BLaER1 (cell line): ENCODE results near the gene CRKL.
A peak's percentile ranks its signal among the peaks of the same experiment; 100 is the strongest.
"Not testable (repeated sequence)": the region's sequence is repeated elsewhere in the genome, so short reads cannot be mapped to it uniquely, and the experiment has no call there.

ENCODE experiments used
- H3K27ac ChIP-seq: shearing (Covaris generic); formaldehyde crosslinking; 2 replicates; pipeline ENCODE4 v1.8.1; 2022
- H3K27me3 ChIP-seq: shearing (Covaris generic); formaldehyde crosslinking; 2 replicates; pipeline ENCODE4 v1.8.1; 2022
- H3K36me3 ChIP-seq: shearing (Covaris generic); formaldehyde crosslinking; 2 replicates; pipeline ENCODE4 v1.8.1; 2022
- H3K4me1 ChIP-seq: shearing (Covaris generic); formaldehyde crosslinking; 2 replicates; pipeline ENCODE4 v1.8.1; 2022
- H3K4me2 ChIP-seq: shearing (Covaris generic); formaldehyde crosslinking; 2 replicates; pipeline ENCODE4 v1.8.1; 2022
- H3K4me3 ChIP-seq: shearing (Covaris generic); formaldehyde crosslinking; 2 replicates; pipeline ENCODE4 v1.8.1; 2022
- H3K9ac ChIP-seq: shearing (Covaris generic); formaldehyde crosslinking; 2 replicates; pipeline ENCODE4 v1.8.1; 2022
- H3K9me3 ChIP-seq: shearing (Covaris generic); formaldehyde crosslinking; 2 replicates; pipeline ENCODE4 v1.8.1; 2022
- H4K20me1 ChIP-seq: shearing (Covaris generic); formaldehyde crosslinking; 2 replicates; pipeline ENCODE4 v1.8.1; 2022
- Cebpa-rat ChIP-seq: shearing (Covaris generic); IDR thresholded peaks from 2 replicates; pipeline ENCODE4 v1.8.1; 2022

Gene CRKL

DNA sequence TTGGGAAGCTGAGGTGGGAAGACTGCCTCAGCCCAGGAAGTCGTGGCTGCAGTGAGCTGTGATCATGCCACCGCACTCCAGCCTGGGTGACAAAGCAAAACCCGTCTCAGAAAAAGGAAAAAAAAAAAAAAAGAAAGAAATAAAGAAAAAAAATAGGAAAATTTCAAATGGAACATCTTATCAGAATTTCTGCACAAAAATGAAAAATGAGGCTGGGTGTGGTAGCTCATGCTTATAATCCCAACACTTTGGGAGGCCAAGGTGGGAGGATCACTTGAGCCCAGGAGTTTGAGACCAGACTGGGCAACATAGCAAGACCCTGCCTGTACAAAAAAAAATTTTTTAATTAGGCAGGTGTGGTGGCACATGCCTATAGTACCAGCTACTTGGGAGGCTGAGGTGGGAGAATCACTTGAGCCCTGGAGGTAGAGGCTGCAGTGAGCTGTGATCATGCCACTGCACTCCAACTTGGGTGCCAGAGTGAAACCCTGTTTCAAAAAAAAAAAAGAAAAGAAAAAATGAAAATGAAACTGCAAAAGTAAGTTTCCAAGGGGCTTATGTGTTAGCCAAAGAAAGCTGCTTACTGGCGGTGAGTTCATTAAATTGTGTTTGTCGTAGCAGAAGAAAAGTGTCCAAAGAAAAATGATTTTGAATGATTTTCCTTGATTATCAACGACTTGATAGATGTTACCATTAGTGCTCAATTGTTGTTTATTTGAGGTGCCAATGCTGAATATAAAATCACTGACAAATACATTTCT, 7.5 kb upstream of the CRKL start:
- Histone ChIP-seq H3K27ac (no peak overlapping the region), H3K27me3 (no peaks in the 10 kb centered on the region), H4K20me1 (no peaks in the 10 kb centered on the region), H3K4me2 (no peak overlapping the region), H3K4me3 (no peak overlapping the region), H3K4me1 (no peaks in the 10 kb centered on the region), H3K36me3 (no peaks in the 10 kb centered on the region), H3K9ac (no peak overlapping the region), H3K9me3 (no peaks in the 10 kb centered on the region)
- no peak for TF ChIP-seq Cebpa-rat

DNA sequence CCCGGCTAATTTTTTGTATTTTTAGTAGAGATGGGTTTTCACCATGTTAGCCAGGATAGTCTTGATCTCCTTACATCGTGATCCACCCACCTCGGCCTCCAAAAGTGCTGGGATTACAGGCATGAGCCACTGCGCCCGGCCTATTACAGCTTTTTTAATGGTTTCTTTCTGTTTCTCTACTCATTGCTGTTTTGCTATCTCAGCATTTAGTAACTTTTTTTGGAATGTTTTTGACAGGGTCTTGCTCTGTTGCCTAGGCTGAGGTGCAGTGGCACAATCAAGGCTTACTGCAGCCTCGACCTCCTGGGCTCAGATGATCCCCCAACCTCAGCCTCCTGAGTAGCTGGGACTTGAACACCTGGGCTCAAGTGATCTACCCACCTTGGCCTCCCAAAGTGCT, 4.7 kb upstream of the CRKL start:
- H3K9ac ChIP-seq = no peak overlapping the region
- peaks cover 1% of the 10 kb centered on the region for H4K20me1 ChIP-seq
- no peaks in the 10 kb centered on the region for H3K9me3 ChIP-seq
- H3K36me3 ChIP-seq = no peaks in the 10 kb centered on the region
- H3K4me1 ChIP-seq = no peaks in the 10 kb centered on the region
- no peak overlapping the region for H3K4me3 ChIP-seq
- no peak overlapping the region for H3K4me2 ChIP-seq
- H3K27ac ChIP-seq = no peak overlapping the region
- TF ChIP-seq Cebpa-rat = no peak
- no peaks in the 10 kb centered on the region for H3K27me3 ChIP-seq

DNA sequence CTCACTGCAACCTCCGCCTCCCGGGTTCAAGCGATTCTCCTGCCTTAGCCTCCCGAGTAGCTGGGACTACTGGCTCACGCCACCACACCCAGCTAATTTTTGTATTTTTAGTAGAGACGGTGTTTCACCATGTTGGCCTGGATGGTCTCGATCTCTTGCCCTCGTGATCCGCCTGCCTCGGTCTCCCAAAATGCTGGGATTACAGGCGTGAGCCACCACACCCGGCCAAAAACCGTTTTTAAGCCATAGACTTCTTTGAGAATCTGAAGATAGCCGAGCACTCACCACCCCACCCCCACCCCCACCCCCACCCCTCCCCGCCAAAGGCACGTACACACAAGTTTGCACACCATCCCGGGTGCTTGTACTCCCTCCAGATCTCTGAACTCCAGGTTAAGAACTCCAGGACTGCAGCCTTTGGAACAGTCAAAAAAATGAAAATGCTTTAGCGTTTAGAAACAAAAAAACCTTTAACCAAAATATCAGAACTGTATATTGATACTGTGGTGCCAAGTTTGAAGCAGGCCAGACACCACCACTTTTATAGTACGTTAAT, 1.5 kb downstream of the CRKL start:
- peak overlapping the region; percentile 96 for H3K27ac ChIP-seq
- no peaks in the 10 kb centered on the region for H3K27me3 ChIP-seq
- no peak for TF ChIP-seq Cebpa-rat
- H3K9me3 ChIP-seq = no peaks in the 10 kb centered on the region
- peak overlapping the region; percentile 89 for H3K4me2 ChIP-seq
- H3K9ac ChIP-seq = peak overlapping the region; percentile 97
- peaks cover 40% of the 10 kb centered on the region for H3K4me1 ChIP-seq
- H3K36me3 ChIP-seq = peaks cover 16% of the 10 kb centered on the region
- peak overlapping the region; percentile 95 for H3K4me3 ChIP-seq
- H4K20me1 ChIP-seq = peaks cover 62% of the 10 kb centered on the region

DNA sequence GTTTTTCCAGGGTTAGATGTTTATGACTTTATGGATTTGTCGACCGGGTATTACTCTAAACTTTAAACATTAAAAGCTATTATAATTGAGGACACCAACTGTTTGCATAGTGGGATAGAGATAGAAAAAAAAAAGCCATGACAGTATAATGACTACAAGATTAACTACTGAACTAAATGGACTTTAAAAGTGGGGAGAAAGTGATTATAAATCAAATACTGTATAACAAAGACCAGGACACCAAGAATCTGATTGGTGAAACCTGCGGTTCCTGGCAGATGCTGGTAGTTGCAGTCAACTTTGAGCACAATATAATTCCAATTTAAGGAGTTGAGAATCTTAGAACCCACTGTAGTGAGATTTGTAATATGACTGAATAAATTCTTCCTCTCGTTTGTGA, 2.5 kb downstream of the CRKL start:
- H3K9me3 ChIP-seq = no peaks in the 10 kb centered on the region
- TF ChIP-seq Cebpa-rat = no peak
- H3K4me1 ChIP-seq = peaks cover 50% of the 10 kb centered on the region
- H4K20me1 ChIP-seq = peaks cover 72% of the 10 kb centered on the region
- H3K36me3 ChIP-seq = peaks cover 26% of the 10 kb centered on the region
- H3K27ac ChIP-seq = peak overlapping the region; percentile 47; the same call in 1 of the 2 replicates
- H3K4me2 ChIP-seq = peak overlapping the region; percentile 89
- no peaks in the 10 kb centered on the region for H3K27me3 ChIP-seq
- H3K4me3 ChIP-seq = peak overlapping the region; percentile 95
- H3K9ac ChIP-seq = peak overlapping the region; percentile 97

DNA sequence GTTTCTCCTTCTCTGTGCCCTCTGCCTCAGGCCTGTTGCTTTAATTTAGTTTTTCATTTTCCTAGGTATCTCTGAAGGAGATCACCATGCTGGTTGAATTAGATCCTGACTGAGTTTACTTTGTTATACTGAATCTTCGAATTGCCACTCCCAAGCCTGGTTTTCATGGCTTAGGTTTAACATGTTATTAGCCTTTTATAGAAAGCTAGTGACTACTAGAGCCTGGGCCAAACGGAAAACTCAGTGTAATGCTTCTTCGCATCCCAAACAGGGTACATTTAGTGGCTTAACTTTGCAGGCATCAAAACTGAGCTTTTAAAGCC, 3.6 kb downstream of the CRKL start:
- TF ChIP-seq Cebpa-rat = no peak
- Histone ChIP-seq H3K27ac (no peak overlapping the region), H3K4me1 (peaks cover 52% of the 10 kb centered on the region), H4K20me1 (peaks cover 83% of the 10 kb centered on the region), H3K27me3 (no peaks in the 10 kb centered on the region), H3K9ac (peak overlapping the region; percentile 97), H3K36me3 (peaks cover 37% of the 10 kb centered on the region), H3K9me3 (no peaks in the 10 kb centered on the region), H3K4me2 (peak overlapping the region; percentile 89), H3K4me3 (peak overlapping the region; percentile 95)

DNA sequence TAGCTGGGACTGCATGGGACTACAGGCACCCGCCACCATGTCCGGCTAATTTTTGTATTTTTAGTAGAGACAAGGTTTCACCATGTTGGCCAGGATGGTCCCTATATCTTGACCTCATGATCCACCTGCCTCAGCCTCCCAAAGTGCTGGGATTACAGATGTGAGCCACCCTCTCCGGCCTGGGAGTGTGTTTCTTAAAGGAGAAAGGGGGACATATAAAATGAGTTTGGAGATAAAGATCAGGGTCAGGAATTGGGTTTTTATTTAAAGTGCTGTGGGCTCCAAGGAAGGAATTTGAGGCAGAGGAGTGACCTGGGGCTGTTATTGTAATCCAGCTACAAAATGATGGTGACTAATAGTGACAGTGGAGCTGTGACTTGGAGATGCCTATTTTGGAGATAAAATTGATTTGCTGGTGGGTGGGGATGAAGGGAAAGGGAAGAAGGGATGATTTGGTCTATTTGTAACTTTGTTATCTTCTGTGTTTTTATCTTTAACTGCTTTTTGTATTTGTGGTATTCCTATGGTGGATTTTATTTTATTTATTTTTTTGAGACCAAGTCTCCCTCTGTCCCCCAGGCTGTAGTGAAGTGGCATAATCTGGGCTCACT, 5.0 kb downstream of the CRKL start:
- Histone ChIP-seq H3K4me1 (peaks cover 52% of the 10 kb centered on the region), H3K27me3 (no peaks in the 10 kb centered on the region), H3K27ac (no peak overlapping the region), H4K20me1 (peaks cover 97% of the 10 kb centered on the region), H3K4me2 (peak overlapping the region; percentile 89), H3K9me3 (no peaks in the 10 kb centered on the region), H3K4me3 (no peak overlapping the region), H3K9ac (no peak overlapping the region), H3K36me3 (peaks cover 49% of the 10 kb centered on the region)
- TF ChIP-seq Cebpa-rat = no peak

DNA sequence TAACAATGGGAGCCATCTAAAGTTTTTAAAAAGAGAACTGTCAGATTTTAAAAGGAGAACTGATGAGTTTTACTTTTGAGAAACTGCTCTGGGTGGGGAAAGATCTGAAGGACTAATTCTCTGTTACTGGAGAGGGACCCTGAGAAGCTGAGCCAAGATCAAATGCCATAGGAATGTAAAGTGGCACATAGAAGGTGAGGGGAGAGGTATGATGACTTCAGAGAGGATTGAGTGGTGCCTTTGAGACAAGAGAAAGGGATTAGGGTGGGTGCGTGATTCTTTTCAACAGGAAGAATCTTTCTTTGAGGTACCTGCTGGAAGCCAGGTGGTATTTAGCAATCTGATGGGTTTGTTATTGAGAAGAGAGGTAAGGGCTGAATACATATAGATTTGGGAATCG, 9.0 kb downstream of the CRKL start:
- peaks cover 100% of the 10 kb centered on the region for H4K20me1 ChIP-seq
- H3K9me3 ChIP-seq = no peaks in the 10 kb centered on the region
- H3K9ac ChIP-seq = no peak overlapping the region
- no peak overlapping the region for H3K27ac ChIP-seq
- no peaks in the 10 kb centered on the region for H3K27me3 ChIP-seq
- peaks cover 36% of the 10 kb centered on the region for H3K4me1 ChIP-seq
- no peak for TF ChIP-seq Cebpa-rat
- H3K36me3 ChIP-seq = peaks cover 83% of the 10 kb centered on the region
- H3K4me2 ChIP-seq = no peak overlapping the region
- H3K4me3 ChIP-seq = no peak overlapping the region

DNA sequence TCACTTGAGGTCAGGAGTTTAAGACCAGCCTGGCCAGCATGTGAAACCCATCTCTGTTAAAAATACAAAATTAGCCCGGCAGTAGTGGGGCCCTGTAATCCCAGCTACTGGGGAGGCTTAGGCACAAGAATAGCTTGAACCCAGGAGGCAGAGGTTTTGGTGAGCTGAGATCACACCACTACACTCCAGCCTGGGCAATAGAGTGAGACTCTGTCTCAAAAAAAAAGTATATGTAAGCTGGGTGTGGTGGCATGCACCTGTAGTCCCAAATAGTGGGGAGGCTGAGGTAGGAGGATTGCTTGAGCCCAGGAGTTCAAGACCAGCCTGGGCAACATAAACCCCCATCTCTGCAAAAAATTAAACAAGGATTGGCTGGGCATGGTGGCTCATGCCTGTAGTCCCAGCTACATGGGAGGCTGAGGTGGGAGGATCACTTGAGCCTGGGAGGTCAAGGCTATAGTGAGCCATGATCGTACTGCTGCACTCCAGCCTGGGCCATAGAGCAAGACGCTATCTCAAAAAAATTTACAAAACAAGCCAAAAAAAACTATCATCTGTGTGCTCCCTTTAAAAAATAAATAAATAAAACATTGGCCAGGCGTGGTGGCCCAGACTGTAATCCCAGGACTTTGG, 10.8 kb downstream of the CRKL start:
- TF ChIP-seq Cebpa-rat = no peak
- H3K27me3 ChIP-seq = no peaks in the 10 kb centered on the region
- H3K4me1 ChIP-seq = 0 out of 2 replicates have a peak, but pooled peaks cover 18% of the 10 kb centered on the region
- H3K9ac ChIP-seq = no peak overlapping the region
- no peak overlapping the region for H3K4me3 ChIP-seq
- H4K20me1 ChIP-seq = peaks cover 100% of the 10 kb centered on the region
- H3K36me3 ChIP-seq = peaks cover 83% of the 10 kb centered on the region
- H3K9me3 ChIP-seq = no peaks in the 10 kb centered on the region
- H3K4me2 ChIP-seq = no peak overlapping the region
- H3K27ac ChIP-seq = no peak overlapping the region

DNA sequence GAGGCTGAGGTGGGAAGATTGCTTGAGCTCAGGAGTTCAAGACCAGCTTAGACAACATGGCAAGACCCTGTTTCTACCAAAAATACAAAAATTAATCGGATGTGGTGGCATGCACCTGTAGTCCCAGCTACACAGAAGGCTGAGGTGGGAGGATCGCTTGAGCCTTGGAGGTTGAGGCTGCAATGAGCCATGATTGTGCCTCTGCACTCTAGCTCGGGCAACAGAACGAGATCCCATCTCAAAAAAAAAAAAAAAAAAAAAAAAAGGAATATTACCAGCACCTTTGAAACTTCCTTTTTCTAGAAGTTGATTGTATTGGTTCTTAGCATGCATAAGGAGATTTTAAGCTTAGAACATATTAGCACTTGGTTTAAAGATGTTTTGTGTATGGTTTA, 11.4 kb downstream of the CRKL start:
- Histone ChIP-seq H3K27ac (no peak overlapping the region), H3K4me1 (0 out of 2 replicates have a peak, but pooled peaks cover 13% of the 10 kb centered on the region), H3K27me3 (no peaks in the 10 kb centered on the region), H4K20me1 (peaks cover 100% of the 10 kb centered on the region), H3K9me3 (no peaks in the 10 kb centered on the region), H3K4me3 (no peak overlapping the region), H3K36me3 (peaks cover 83% of the 10 kb centered on the region), H3K4me2 (no peak overlapping the region), H3K9ac (no peak overlapping the region)
- no peak for TF ChIP-seq Cebpa-rat

DNA sequence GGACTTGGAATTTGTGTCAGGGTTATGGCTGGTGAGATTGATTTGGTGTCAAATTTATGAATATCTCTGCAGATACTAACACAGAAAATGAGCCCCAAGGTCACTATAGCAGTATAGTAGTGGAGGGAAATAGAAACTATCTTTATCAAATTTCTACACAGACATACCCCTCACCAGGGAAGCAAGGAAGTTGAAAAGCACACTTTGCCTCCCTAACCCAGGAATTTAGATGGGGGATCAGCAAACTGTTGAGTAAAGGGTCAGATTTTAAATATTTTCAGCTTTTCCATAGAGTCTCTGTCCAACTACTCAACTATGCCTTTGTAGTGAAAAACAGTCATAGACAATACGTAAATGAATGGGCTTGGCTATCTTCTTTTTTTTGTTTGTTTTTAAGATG, 12.8 kb downstream of the CRKL start:
- no peak for TF ChIP-seq Cebpa-rat
- H3K4me1 ChIP-seq = no peaks in the 10 kb centered on the region
- H3K4me3 ChIP-seq = no peak overlapping the region
- H4K20me1 ChIP-seq = peaks cover 100% of the 10 kb centered on the region
- no peaks in the 10 kb centered on the region for H3K27me3 ChIP-seq
- no peaks in the 10 kb centered on the region for H3K9me3 ChIP-seq
- peaks cover 83% of the 10 kb centered on the region for H3K36me3 ChIP-seq
- H3K9ac ChIP-seq = no peak overlapping the region
- H3K27ac ChIP-seq = no peak overlapping the region
- H3K4me2 ChIP-seq = no peak overlapping the region

DNA sequence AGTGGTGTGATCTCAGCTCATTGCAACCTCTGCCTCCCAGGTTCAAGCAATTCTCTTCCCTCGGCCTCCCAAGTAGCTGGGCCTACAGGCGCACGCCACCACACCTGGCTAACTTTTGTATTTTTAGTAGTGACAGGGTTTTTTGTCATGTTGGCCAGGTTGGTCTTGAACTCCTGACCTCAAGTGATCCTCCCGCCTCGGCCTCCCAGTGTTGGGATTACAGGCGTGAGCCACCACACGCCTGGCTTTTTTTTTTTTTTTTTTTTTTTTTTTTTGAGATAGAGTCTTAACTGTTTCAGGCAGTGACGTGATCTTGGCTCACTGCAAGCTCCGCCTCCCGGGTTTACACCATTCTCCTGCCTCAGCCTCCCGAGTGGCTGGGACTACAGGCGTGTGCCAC, 13.2 kb downstream of the CRKL start:
- H3K4me1 ChIP-seq, H3K9ac ChIP-seq, H3K9me3 ChIP-seq, H3K4me3 ChIP-seq, H3K27ac ChIP-seq, H3K27me3 ChIP-seq, H3K4me2 ChIP-seq: not testable (repeated sequence)
- peaks cover 100% of the 10 kb centered on the region for H4K20me1 ChIP-seq
- H3K36me3 ChIP-seq = peaks cover 83% of the 10 kb centered on the region
